NCI-H82 treated with DMSO at 0.1 percent for 48 hours (cell line): ENCODE data around the gene KRT23.

Source experiments
- DNase-seq: peaks from one replicate; lab custom pipeline; 2025; ENCODE audit not compliant: unreplicated experiment; lab: John Stamatoyannopoulos, UW

The KRT23 gene

GRCh38 chr17:40937384-40937819 is at the start of gene KRT23:
Gene KRT23, minus strand, starts transcription at chr17:40937646. Its CDS starts 1,043 bp downstream, at chr17:40936603.
- DNase-seq, result no peak

- DNase-seq, result no peak
These were observed 49.5 kb upstream of the KRT23 start for GRCh38 chr17:40986920-40987319.

GRCh38 chr17:40984226-40984625 is 46.8 kb upstream of the KRT23 start, which contains the start of gene KRT40:
Gene KRT40, minus strand, starts transcription at chr17:40984326. Its CDS starts 53 bp downstream, at chr17:40984273.
- no peak for DNase-seq

- no peak for DNase-seq
These were observed 43.7 kb upstream of the KRT23 start for GRCh38 chr17:40981115-40981514.

- no peak for DNase-seq
These were observed 43.1 kb upstream of the KRT23 start for GRCh38 chr17:40980596-40980995.

- no peak for DNase-seq
These were observed 42.7 kb upstream of the KRT23 start for GRCh38 chr17:40980117-40980516.

- no peak for DNase-seq
These were observed 41.2 kb upstream of the KRT23 start for GRCh38 chr17:40978575-40979151.

- DNase-seq, result no peak
These were observed 38.1 kb upstream of the KRT23 start for GRCh38 chr17:40975516-40975915.

- DNase-seq, result no peak
These were observed 36.9 kb upstream of the KRT23 start for GRCh38 chr17:40974366-40974765.

- no peak for DNase-seq
These were observed 30.1 kb upstream of the KRT23 start for GRCh38 chr17:40967582-40967981.

GRCh38 chr17:40966848-40967247 is 29.4 kb upstream of the KRT23 start, which contains the start of gene KRT39:
Gene KRT39, minus strand, starts transcription at chr17:40966948. Its CDS starts 92 bp downstream, at chr17:40966856.
- DNase-seq, result no peak

- DNase-seq, result no peak
These were observed 26.4 kb upstream of the KRT23 start for GRCh38 chr17:40963838-40964237.

GRCh38 chr17:40962059-40962561 is 24.7 kb upstream of the KRT23 start:
- DNase-seq, result no peak

GRCh38 chr17:40961591-40961990 is 24.1 kb upstream of the KRT23 start:
- no peak for DNase-seq

- DNase-seq, result no peak
These were observed 22.7 kb upstream of the KRT23 start for GRCh38 chr17:40960144-40960543.

GRCh38 chr17:40958086-40958953 is 20.9 kb upstream of the KRT23 start:
- DNase-seq, result no peak

GRCh38 chr17:40956401-40957254 is 19.2 kb upstream of the KRT23 start:
- no peak for DNase-seq

- DNase-seq, result no peak
These were observed 16.4 kb upstream of the KRT23 start for GRCh38 chr17:40953881-40954280.

GRCh38 chr17:40952661-40953060 is 15.2 kb upstream of the KRT23 start:
- DNase-seq, result no peak

GRCh38 chr17:40952154-40952553 is 14.7 kb upstream of the KRT23 start:
- DNase-seq, result no peak

- DNase-seq, result no peak
These were observed 13.7 kb upstream of the KRT23 start for GRCh38 chr17:40951011-40951622.
